Embryonic facial prominence (tissue), 1 donor: ENCODE data around the gene CHKA.
"Not testable (repeated sequence)": the region's sequence is repeated elsewhere in the genome, so short reads cannot be mapped to it uniquely, and the experiment has no call there.

Experiments used
- DNase-seq: peaks from one replicate; pipeline ENCODE4 v3.0.0-alpha.2; 2016; ENCODE audit errors: extremely low spot score

Gene CHKA

GRCh38 chr11:68116126-68116525, 5.1 kb downstream of the CHKA start:
- DNase-seq: no peak

DNA sequence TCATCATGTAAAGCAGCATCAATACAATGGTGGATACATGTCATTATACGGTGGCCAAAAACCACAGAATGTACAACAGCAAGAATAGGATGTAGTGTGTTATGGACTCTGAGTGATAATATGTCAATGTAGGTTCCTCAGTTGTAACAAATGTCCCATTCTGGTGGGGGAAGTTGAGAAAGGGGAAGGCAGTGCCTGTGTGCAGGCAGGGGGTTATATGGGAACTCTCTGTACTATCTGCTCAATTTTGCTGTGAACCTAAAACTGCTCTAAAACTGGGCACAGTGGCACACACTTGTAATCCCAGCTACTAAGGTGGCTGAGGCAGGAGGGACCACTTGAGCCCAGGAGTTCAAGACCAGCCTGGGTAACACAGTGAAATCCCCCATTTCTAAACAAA, 5.9 kb downstream of the CHKA start:
- DNase-seq: no peak

GRCh38 chr11:68113986-68114385, 7.2 kb downstream of the CHKA start:
- DNase-seq: no peak

GRCh38 chr11:68107689-68108088, 13.5 kb downstream of the CHKA start:
- no peak for DNase-seq

GRCh38 chr11:68106165-68106940, 14.8 kb downstream of the CHKA start:
- no peak for DNase-seq

DNA sequence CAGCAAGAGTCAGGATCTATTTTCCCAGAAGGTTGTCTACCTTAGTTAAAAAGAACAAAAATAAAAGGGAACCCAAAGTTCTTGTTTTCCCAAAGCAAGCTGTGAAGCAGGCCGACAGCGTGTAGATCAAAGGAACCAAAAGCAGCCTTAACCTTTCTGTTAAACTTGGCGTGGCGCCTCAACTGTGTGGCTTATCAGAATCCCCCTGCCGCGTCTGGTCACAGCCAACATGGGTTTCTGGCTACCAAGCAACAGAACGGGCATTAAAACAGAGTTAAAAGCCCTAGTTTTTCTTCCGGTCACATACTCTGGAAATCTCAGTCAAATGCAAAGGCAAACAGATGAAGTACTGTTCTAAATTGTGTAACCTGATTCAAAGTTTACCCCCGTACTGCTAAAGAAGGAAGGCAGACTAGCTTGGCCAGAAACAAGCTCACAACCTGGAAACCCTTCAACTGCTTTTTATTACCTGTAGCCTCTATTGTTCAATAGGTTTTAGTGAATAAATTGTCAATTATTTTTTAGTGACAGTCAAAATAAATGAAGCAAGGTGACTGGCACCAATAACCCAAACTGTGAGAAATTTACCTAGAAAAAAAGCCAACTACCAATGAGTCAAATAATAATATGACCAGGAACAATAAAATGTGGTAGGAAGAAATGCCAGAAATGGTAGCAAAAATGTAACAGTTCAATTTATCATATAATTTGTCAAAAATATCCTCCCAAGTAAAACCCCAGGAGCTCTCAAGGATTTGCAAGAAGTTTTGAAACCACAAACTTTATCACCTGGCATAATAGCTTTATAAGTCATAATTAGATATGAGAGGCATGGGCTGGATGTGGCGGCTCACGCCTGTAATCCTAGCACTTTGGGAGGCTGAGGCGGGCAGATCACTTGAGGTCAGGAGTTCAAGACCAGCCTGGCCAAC, 21.4 kb downstream of the CHKA start:
- no peak for DNase-seq

GRCh38 chr11:68099057-68099456, 22.1 kb downstream of the CHKA start:
- no peak for DNase-seq

- no peak for DNase-seq
Measured at GRCh38 chr11:68096962-68097361, 24.2 kb downstream of the CHKA start.

DNA sequence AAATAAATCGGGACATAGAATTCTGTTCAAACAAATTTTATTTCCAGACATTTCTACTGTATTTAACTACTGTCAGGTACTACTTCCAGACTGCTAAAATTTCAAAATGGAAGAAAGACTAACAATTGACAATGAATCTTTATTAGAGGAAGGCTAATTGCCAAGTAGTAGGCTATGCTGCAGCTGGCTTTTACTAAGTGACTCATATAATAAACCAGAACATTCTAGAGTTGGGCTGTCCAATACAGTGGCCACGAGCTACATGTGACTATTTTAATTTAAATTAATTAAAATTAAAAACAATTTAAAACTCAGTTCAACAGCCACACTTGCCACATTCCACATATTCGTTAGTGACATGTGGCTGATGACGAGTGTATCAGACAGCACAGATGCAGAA, 27.6 kb downstream of the CHKA start:
- DNase-seq: no peak

DNA sequence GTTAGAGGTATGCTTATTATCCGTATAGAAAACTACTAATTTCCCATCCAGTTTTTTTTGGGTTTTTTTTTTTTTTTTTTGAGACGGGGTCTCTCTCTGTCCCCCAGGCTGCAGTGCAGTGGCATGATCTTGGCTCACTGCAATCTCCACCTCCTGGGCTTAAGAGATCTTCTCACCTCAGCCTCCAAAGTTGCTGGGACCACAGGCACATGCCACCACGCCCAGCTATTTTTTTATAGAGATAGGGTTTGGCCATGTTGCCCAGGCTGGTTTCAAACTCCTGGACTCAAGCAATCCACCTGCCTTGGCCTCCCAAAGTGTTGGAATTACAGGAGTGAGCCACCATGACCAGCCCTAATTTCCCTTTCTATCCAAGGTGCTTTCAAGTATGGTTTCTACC, 28.2 kb downstream of the CHKA start:
- not testable (repeated sequence) for DNase-seq

DNA sequence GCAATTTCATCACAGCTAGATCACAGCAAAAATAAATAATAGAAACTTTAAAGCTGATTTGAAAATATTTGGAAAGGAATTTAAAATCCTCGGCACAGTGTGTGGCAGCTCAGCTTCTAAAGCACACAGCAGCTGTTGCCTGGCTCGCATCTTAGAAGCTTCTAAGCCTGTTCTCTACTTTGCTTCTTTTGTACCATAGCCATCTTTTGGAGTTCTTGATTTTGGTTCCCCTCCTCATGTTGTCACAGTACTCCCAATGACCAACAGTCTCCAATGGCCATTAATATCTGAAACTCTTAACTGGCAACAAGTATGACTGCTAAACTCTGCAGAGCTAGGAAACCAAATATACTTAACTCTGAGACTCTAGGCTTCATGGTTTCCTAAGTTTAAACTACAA, 28.8 kb downstream of the CHKA start:
- DNase-seq: no peak

DNA sequence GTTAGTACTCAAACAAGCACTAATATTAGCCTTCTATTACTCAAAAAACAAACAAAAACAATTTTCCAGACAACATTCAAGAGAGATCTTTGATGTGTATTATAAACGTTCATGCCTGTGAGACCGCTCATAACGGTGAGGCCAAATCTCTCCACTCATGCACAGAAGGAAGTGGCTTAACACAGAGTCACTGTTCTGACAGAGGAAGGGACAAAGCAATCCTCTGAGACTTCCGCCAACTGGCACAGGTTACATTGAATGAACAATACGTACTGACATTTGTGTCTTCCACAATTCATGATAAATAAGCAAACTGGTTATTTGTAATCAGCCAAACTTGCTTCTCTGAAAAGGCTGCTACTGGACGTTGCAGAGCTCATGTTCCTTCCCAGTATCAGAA, 30.5 kb downstream of the CHKA start:
- no peak for DNase-seq

GRCh38 chr11:68090287-68090686, 30.9 kb downstream of the CHKA start:
- no peak for DNase-seq

- no peak for DNase-seq
Measured at GRCh38 chr11:68089679-68090078, 31.5 kb downstream of the CHKA start.

- DNase-seq: no peak
Measured at GRCh38 chr11:68083517-68083916, 37.7 kb downstream of the CHKA start.

DNA sequence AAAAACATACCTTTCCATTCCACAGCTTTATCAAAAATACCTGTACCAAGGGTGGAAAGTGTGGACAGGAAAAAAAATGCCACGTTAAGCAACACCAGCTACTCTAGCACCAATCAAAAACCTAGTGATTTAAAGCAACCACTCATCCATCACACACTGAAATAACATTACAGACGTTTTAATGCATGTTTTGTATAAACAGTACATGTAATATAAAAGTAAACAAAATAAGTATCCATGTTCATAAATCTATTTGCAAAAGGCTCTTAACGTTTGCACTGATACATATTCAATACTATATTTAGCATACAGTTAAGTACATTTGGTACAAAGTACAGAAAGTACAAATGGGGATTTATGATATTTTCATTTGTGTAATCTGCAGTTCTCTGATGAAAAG, 38.7 kb downstream of the CHKA start:
- DNase-seq: no peak

GRCh38 chr11:68081691-68082090, 39.5 kb downstream of the CHKA start:
- DNase-seq: no peak

DNA sequence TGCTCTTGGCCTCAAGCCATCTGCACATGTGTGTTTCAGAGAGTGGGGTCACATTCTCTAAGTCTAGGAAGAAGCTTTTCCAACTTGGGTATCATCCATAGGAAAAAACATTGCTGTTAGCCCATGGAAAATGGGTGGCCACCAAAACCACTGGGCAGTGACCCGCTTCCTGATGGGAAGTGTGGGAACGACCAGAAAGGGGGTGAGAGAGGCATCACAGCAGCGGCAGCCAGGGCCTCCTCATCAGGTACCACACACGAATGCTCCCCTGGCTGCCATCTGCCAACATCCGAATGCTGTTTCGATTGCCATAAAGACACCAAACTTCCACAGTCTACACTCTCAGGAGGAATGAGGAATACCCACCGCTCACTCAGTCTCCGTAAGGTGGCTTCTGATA, 40.3 kb downstream of the CHKA start:
- no peak for DNase-seq

DNA sequence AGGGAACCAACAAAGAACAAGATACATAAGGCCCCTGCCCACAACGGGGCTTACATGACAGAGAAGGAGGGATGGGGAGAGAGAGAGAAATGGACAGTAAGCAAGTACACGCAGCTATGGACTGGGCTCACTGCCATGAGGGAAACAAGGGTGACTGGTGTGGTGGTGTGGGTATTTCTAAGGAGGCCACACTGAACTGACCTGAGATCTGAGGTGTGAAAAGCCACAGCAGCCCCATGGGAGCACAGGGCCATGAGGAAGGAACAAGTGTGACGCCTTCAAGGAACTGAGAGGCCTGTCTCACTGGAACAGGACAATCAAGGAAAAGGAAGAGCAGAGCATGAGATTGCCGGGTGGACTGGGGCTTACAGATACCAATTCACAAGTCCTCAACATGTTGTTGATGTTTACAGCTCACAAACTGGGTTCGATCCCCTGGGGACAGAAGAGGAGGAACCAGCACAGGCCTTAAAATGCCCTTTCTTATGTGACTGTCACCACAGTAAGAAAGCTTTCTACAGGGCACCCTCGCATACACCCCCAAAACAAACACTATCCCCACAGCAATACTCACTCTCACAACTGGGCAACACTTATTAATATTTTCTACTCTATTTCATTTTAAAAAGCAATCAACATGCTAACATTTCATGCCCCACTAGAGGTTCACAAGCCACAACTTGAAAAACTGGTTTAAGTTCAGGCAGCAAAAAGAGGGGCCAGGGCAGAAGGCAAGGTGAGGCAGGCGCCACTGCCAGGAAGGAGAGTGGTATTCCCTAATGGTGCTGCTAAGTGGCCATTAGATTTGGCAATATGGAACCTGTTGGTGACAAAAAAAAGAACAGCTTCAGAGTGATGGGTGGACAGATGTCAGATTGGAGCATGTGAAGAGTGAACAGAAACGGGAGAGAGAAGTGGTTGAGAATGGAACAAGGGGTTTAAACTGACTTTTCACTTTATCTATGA, 43.3 kb downstream of the CHKA start:
- DNase-seq: no peak

- no peak for DNase-seq
Measured at GRCh38 chr11:68076371-68077042, 44.7 kb downstream of the CHKA start.
